GM10248 (cell line): Measurements from ENCODE around the gene TCF7L2.

Experiments used
- CTCF ChIA-PET: fragments of 300-600 bp; sonication (Branson Sonifier 250); formaldehyde crosslinking; extraction: SDS; loops from one replicate; lab custom pipeline; 2021; ENCODE audit warnings: antibody characterized with exemption; lab: Yijun Ruan, JAX
- POLR2A ChIA-PET: fragments of 350-650 bp; sonication (Branson Sonifier 250); formaldehyde crosslinking; extraction: SDS; loops from one replicate; lab custom pipeline; 2020; ENCODE audit warnings: antibody characterized with exemption; lab: Yijun Ruan, JAX
- DNase-seq: peaks from one replicate; pipeline ENCODE4 v3.0.0; 2012; ENCODE audit errors: extremely low spot score
- CTCF ChIP-seq: IDR thresholded peaks from 2 replicates; pipeline ENCODE4 v1.5.1; 2012; ENCODE audit warnings: mild to moderate bottlenecking, low read depth; ENCODE audit errors: extremely low read depth, missing control alignments, control extremely low read depth

Gene TCF7L2

GRCh38 chr10:113087165-113088029, 137.3 kb downstream of the TCF7L2 start:
- CTCF ChIA-PET, result interaction anchor here (0.9 kb wide), 1 partner anchor 15 kb away, joined by 3 read pairs; no protein-coding TSS in a partner anchor
- POLR2A ChIA-PET, result no interaction called here
- no peak for DNase-seq
- no peak for TF ChIP-seq CTCF

GRCh38 chr10:113088194-113088593, 138.1 kb downstream of the TCF7L2 start:
- no peak for DNase-seq
- ChIA-PET POLR2A (no interaction called here), CTCF (interaction anchor here (0.9 kb wide), 1 partner anchor 15 kb away, joined by 3 read pairs; no protein-coding TSS in a partner anchor)
- no peak for TF ChIP-seq CTCF

- TF ChIP-seq CTCF, result no peak
- no peak for DNase-seq
- ChIA-PET CTCF (no interaction called here), POLR2A (no interaction called here)
These were observed 139.5 kb downstream of the TCF7L2 start for GRCh38 chr10:113089551-113089950.

GRCh38 chr10:113091920-113092319, 141.9 kb downstream of the TCF7L2 start:
- ChIA-PET POLR2A (no interaction called here), CTCF (no interaction called here)
- DNase-seq, result no peak

GRCh38 chr10:113093188-113094113, 143.4 kb downstream of the TCF7L2 start:
- POLR2A ChIA-PET, result no interaction called here
- CTCF ChIA-PET, result no interaction called here
- DNase-seq, result no peak
- no peak for TF ChIP-seq CTCF

More at GRCh38 chr10:113091920-113092319, 141.9 kb downstream of the TCF7L2 start:
- TF ChIP-seq CTCF, result no peak

- ChIA-PET POLR2A (no interaction called here), CTCF (no interaction called here)
- no peak for DNase-seq
- TF ChIP-seq CTCF, result no peak
These were observed 144.1 kb downstream of the TCF7L2 start for GRCh38 chr10:113094114-113094486.
